Upper lobe of left lung (tissue), 6 donors: Measurements from ENCODE around the gene LCP1. TPM values are rescaled to one million over a fixed set of nuclear protein-coding genes. Genes with fewer than 3 reads are reported as not detected.

ENCODE experiments used
- ATAC-seq, 2 donors: fragments of 200-7000 bp; cut with Tn5 transposase; one replicate each; pipeline ENCODE4 v1.9.1; 2022; ENCODE audit warnings: mild to moderate bottlenecking in 2 of 2, moderate library complexity in 2 of 2; ENCODE audit not compliant: low FRiP score in 2 of 2
- DNase-seq, 2 donors: peaks; one replicate each; pipeline ENCODE4 v3.0.0-alpha.2; 2019 to 2020
- H3K27ac ChIP-seq, 4 donors: fragments of 200-600 bp; sonication (generic); one replicate each; pipeline ENCODE4 v1.5.1; 2016 to 2019
- H3K27me3 ChIP-seq, 4 donors: fragments of 200-600 bp; sonication (generic); one replicate each; pipeline ENCODE4 v1.5.1; 2017 to 2019
- H3K36me3 ChIP-seq, 4 donors: fragments of 200-600 bp; sonication (generic); one replicate each; pipeline ENCODE4 v1.5.1; 2016 to 2019
- H3K4me1 ChIP-seq, 4 donors: fragments of 200-600 bp; sonication (generic); one replicate each; pipeline ENCODE4 v1.5.1; 2018 to 2019
- H3K4me3 ChIP-seq, 4 donors: fragments of 200-600 bp; sonication (generic); one replicate each; pipeline ENCODE4 v1.5.1; 2017 to 2019; ENCODE audit warnings: mild to moderate bottlenecking in 2 of 4, moderate library complexity in 1 of 4
- H3K9me3 ChIP-seq, 4 donors: fragments of 200-600 bp; sonication (generic); one replicate each; pipeline ENCODE4 v1.5.1; 2018 to 2019
- CTCF ChIP-seq, 6 experiments: fragments of 450-650 bp in 4 of 6; fragments of 200-600 bp in 2 of 6; sonication (generic) in 2 of 6; IDR thresholded peaks; one replicate each; pipeline ENCODE4 v1.5.1; 2016 to 2019; ENCODE audit warnings: antibody characterized with exemption in 6 of 6
- EP300 ChIP-seq, 4 donors: sonication (generic); formaldehyde crosslinking; IDR thresholded peaks; one replicate each; pipeline ENCODE4 v1.5.1; 2017; ENCODE audit warnings: antibody characterized with exemption in 4 of 4, control low read depth in 2 of 4
- POLR2A ChIP-seq, 4 donors: fragments of 450-650 bp; IDR thresholded peaks; one replicate each; pipeline ENCODE4 v1.5.1; 2016 to 2017; ENCODE audit warnings: antibody characterized with exemption in 4 of 4, mild to moderate bottlenecking in 2 of 4
- POLR2AphosphoS5 ChIP-seq, 2 donors: sonication (generic); formaldehyde crosslinking; IDR thresholded peaks; one replicate each; pipeline ENCODE4 v1.5.1; 2017; ENCODE audit warnings: antibody characterized with exemption in 2 of 2
- WGBS, 2 donors: methylation state at CpG; one replicate each; pipeline ENCODE4 v1.1.5; 2017 to 2018; 5-methylcytosine and 5-hydroxymethylcytosine counted together
- total RNA-seq, 6 donors: library from RNA; depleted of rRNA in 4 of 6; stranded (reverse); fragments of >200 nt in 4 of 6; gene quantifications; one replicate each; pipeline versions ENCODE4 v1.1.0 to v1.2.1, GENCODE V29; 2016 to 2021
- donor health status: DM: no; HTN: no; CAD: no; lungs with moderate emphysema.
- donor health status: DM: no; HTN: yes; CAD: no; lungs with severe emphysema.

LCP1 gene
- total RNA-seq, 6 donors from 2014 or later, result 72.3 to 331 (median 129) TPM

GRCh38 chr13:46086985-46087384, 95.0 kb downstream of the LCP1 start:
- H3K4me3 ChIP-seq, result no peak overlapping the region
- no peaks in the 10 kb centered on the region for H3K4me1 ChIP-seq
- no peaks in the 10 kb centered on the region for H3K9me3 ChIP-seq
- DNase-seq, result peak in 1 of 2 donors; percentile 61
- H3K27me3 ChIP-seq, result no peaks in the 10 kb centered on the region
- TF ChIP-seq EP300 (IDR thresholded peaks at IDR 0.05) (no peak), POLR2AphosphoS5 (IDR thresholded peaks at IDR 0.05) (no peak), POLR2A (IDR thresholded peaks at IDR 0.05) (no peak), CTCF (IDR thresholded peaks at IDR 0.05) (no peak)
- H3K27ac ChIP-seq, result no peak overlapping the region
- H3K36me3 ChIP-seq, result no peaks in the 10 kb centered on the region
- no peak for ATAC-seq
- WGBS, 2 donors, result 93 to 95% methylated on average over 9 to 12 of the region's 12 CpGs

GRCh38 chr13:46086421-46086922, 95.5 kb downstream of the LCP1 start:
- no peak overlapping the region for H3K27ac ChIP-seq
- 85 to 93% methylated on average over 11 of the region's 12 CpGs for WGBS, 2 donors
- H3K27me3 ChIP-seq, result no peaks in the 10 kb centered on the region
- no peaks in the 10 kb centered on the region for H3K9me3 ChIP-seq
- no peak for DNase-seq
- ATAC-seq, result no peak
- no peak for TF ChIP-seq POLR2AphosphoS5 (IDR thresholded peaks at IDR 0.05)
- TF ChIP-seq CTCF (IDR thresholded peaks at IDR 0.05), result no peak
- TF ChIP-seq POLR2A (IDR thresholded peaks at IDR 0.05), result no peak
- no peak for TF ChIP-seq EP300 (IDR thresholded peaks at IDR 0.05)
- no peak overlapping the region for H3K4me3 ChIP-seq
- no peaks in the 10 kb centered on the region for H3K36me3 ChIP-seq
- no peaks in the 10 kb centered on the region for H3K4me1 ChIP-seq

- no peaks in the 10 kb centered on the region for H3K4me1 ChIP-seq
These were observed 96.2 kb downstream of the LCP1 start for GRCh38 chr13:46085737-46086136.

GRCh38 chr13:46082324-46082723, 99.7 kb downstream of the LCP1 start:
- ATAC-seq (no peak), DNase-seq (no peak)
- H3K4me1 ChIP-seq, result no peaks in the 10 kb centered on the region
- H3K9me3 ChIP-seq, result no peaks in the 10 kb centered on the region
- no peaks in the 10 kb centered on the region for H3K36me3 ChIP-seq
- H3K27ac ChIP-seq, result no peak overlapping the region
- 93 to 95% methylated on average over 5 of the region's 5 CpGs for WGBS, 2 donors
- TF ChIP-seq POLR2AphosphoS5 (IDR thresholded peaks at IDR 0.05), result no peak
- TF ChIP-seq POLR2A (IDR thresholded peaks at IDR 0.05), result no peak
- no peak for TF ChIP-seq CTCF (IDR thresholded peaks at IDR 0.05)
- no peak for TF ChIP-seq EP300 (IDR thresholded peaks at IDR 0.05)
- no peaks in the 10 kb centered on the region for H3K27me3 ChIP-seq
- no peak overlapping the region for H3K4me3 ChIP-seq

More at GRCh38 chr13:46085737-46086136, 96.2 kb downstream of the LCP1 start:
- no peaks in the 10 kb centered on the region for H3K9me3 ChIP-seq
- no peak for ATAC-seq
- no peak overlapping the region for H3K4me3 ChIP-seq
- no peak overlapping the region for H3K27ac ChIP-seq
- peak in 1 of 2 donors; percentile 62 for DNase-seq
- TF ChIP-seq EP300 (IDR thresholded peaks at IDR 0.05) (no peak), CTCF (IDR thresholded peaks at IDR 0.05) (no peak), POLR2AphosphoS5 (IDR thresholded peaks at IDR 0.05) (no peak), POLR2A (IDR thresholded peaks at IDR 0.05) (no peak)
- no peaks in the 10 kb centered on the region for H3K27me3 ChIP-seq
- WGBS, 2 donors, result 98 to 100% methylated on average over 3 to 13 of the region's 13 CpGs
- H3K36me3 ChIP-seq, result no peaks in the 10 kb centered on the region

GRCh38 chr13:46079770-46080169, 102.2 kb downstream of the LCP1 start:
- no peaks in the 10 kb centered on the region for H3K27me3 ChIP-seq
- TF ChIP-seq POLR2A (IDR thresholded peaks at IDR 0.05) (no peak), CTCF (IDR thresholded peaks at IDR 0.05) (no peak), EP300 (IDR thresholded peaks at IDR 0.05) (no peak)
- H3K4me3 ChIP-seq, result no peak overlapping the region
- ATAC-seq, result no peak
- H3K4me1 ChIP-seq, result no peaks in the 10 kb centered on the region
- WGBS, 2 donors, result 39 to 53% methylated on average over 2 of the region's 2 CpGs
- H3K27ac ChIP-seq, result no peak overlapping the region
- no peaks in the 10 kb centered on the region for H3K9me3 ChIP-seq
- DNase-seq, result no peak
- H3K36me3 ChIP-seq, result no peaks in the 10 kb centered on the region
